ENCODE results near the gene GPRIN2.

GRCh38 chr10:46558392-46559185 is 2.1 kb upstream of the GPRIN2 start:
- TF ChIP-seq POLR2A (IDR thresholded peaks at IDR 0.05) (no peak), CTCF (IDR thresholded peaks at IDR 0.05) (no peak), EP300 (IDR thresholded peaks at IDR 0.05) (no peak), POLR2AphosphoS5 (IDR thresholded peaks at IDR 0.05) (no peak)
